ENCODE results near the gene RNF145. TPM values are rescaled to one million over a fixed set of nuclear protein-coding genes. Genes with fewer than 3 reads are reported as not detected.

RNF145 gene
- total and polyA plus RNA-seq, 2 of the 13 experiments (the other 11 are each of a cell fraction or from before 2014, with no cell fraction given) = 24.6 TPM

- TF ChIP-seq ARID5B (CRISPR knock-in tag; IDR thresholded peaks at IDR 0.05) = peak; percentile 34; the same call in 1 of the 2 replicates
- TF ChIP-seq NFIB (CRISPR knock-in tag; IDR thresholded peaks at IDR 0.05; ENCODE audit: borderline replicate concordance) = no peak
- TF ChIP-seq RFXAP (CRISPR knock-in tag; IDR thresholded peaks at IDR 0.05; ENCODE audit: borderline replicate concordance) = peak; percentile 75; the same call in 1 of the 2 replicates
- peak; percentile 66; the same call in 1 of the 2 replicates for TF ChIP-seq AKAP8 (CRISPR knock-in tag; IDR thresholded peaks at IDR 0.05)
- TF ChIP-seq ZNF451 (CRISPR knock-in tag; IDR thresholded peaks at IDR 0.05) = peak; percentile 73; the same call in 1 of the 2 replicates
- TF ChIP-seq ZNF572 (CRISPR knock-in tag; IDR thresholded peaks at IDR 0.05) = no peak
- no peak for TF ChIP-seq SP1 (IDR thresholded peaks at IDR 0.05)
- TF ChIP-seq SP1 (CRISPR knock-in tag; IDR thresholded peaks at IDR 0.05) = peak; percentile 42; the same call in 1 of the 2 replicates
- TF ChIP-seq ZNF101 (CRISPR knock-in tag; IDR thresholded peaks at IDR 0.05; ENCODE audit: borderline replicate concordance, low read depth) = 0 out of 2 replicates have a peak, but pooled peaks have one; percentile 34
- TF ChIP-seq ZNF761 (CRISPR knock-in tag; conservative IDR thresholded peaks at IDR 0.05) = no peak
- TF ChIP-seq ZNF879 (CRISPR knock-in tag; IDR thresholded peaks at IDR 0.05) = 0 out of 2 replicates have a peak, but pooled peaks have one; percentile 47
- no peak for TF ChIP-seq PCBP2 (optimal IDR thresholded peaks at IDR 0.05; ENCODE audit: low read depth, low read length, poor library complexity, severe bottlenecking)
- peak; percentile 65 for TF ChIP-seq GATAD2A (CRISPR knock-in tag; IDR thresholded peaks at IDR 0.05)
- TF ChIP-seq SRY (CRISPR knock-in tag; IDR thresholded peaks at IDR 0.05) = peak; percentile 80; the same call in 1 of the 2 replicates
- peak; percentile 59 for TF ChIP-seq ZMYM4 (CRISPR knock-in tag; IDR thresholded peaks at IDR 0.05)
- no peak for TF ChIP-seq ZNF713 (CRISPR knock-in tag; IDR thresholded peaks at IDR 0.05)
- TF ChIP-seq ZFP37 (CRISPR knock-in tag; IDR thresholded peaks at IDR 0.05; ENCODE audit: borderline replicate concordance) = peak; percentile 89; the same call in 1 of the 2 replicates
- 0 out of 2 replicates have a peak, but pooled peaks have one; percentile 41 for TF ChIP-seq GLI4 (CRISPR knock-in tag; IDR thresholded peaks at IDR 0.05; ENCODE audit: borderline replicate concordance)
- TF ChIP-seq SRSF4 (IDR thresholded peaks at IDR 0.05; ENCODE audit: low read depth, low read length, poor library complexity, severe bottlenecking) = no peak
- TF ChIP-seq FOXK1 (CRISPR knock-in tag; IDR thresholded peaks at IDR 0.05; ENCODE audit: borderline replicate concordance, low read depth) = no peak
- no peak for TF ChIP-seq HNF4A (CRISPR knock-in tag; IDR thresholded peaks at IDR 0.05)
- TF ChIP-seq HNRNPUL1 (IDR thresholded peaks at IDR 0.05; ENCODE audit: low read depth, low read length) = no peak
- TF ChIP-seq POLR2AphosphoS5 (IDR thresholded peaks at IDR 0.05; ENCODE audit: low read depth, low read length) = peak; percentile 62; the same call in 1 of the 2 replicates
- TF ChIP-seq IKZF1 (IDR thresholded peaks at IDR 0.05) = no peak
- 0 out of 2 replicates have a peak, but pooled peaks have one; percentile 51 for TF ChIP-seq ZNF580 (CRISPR knock-in tag; IDR thresholded peaks at IDR 0.05; ENCODE audit: borderline replicate concordance, low read depth)
- TF ChIP-seq KDM1A (CRISPR knock-in tag; IDR thresholded peaks at IDR 0.05) = no peak
- TF ChIP-seq ZNF644 (CRISPR knock-in tag; IDR thresholded peaks at IDR 0.05; ENCODE audit: low read depth) = no peak
- TF ChIP-seq ZNF224 (CRISPR knock-in tag; IDR thresholded peaks at IDR 0.05) = 0 out of 2 replicates have a peak, but pooled peaks have one; percentile 46
- no peak for TF ChIP-seq KLF11 (CRISPR knock-in tag; IDR thresholded peaks at IDR 0.05)
Observed at GRCh38 chr5:159209438-159210209, at the start of gene RNF145 (continued).

Data from HepG2 (cell line).